Dedifferentiated amniotic fluid mesenchymal stem cell (primary cell): ENCODE results near the gene IL19.
"Not testable (repeated sequence)": the region's sequence is repeated elsewhere in the genome, so short reads cannot be mapped to it uniquely, and the experiment has no call there.

Source experiments
- DNase-seq: peaks from one replicate; pipeline ENCODE4 v3.0.0-alpha.2; 2016; ENCODE audit errors: extremely low spot score

Gene IL19

GRCh38 chr1:206741142-206741701 is 29.4 kb upstream of the IL19 start:
- no peak for DNase-seq

- DNase-seq, result no peak
Observed at GRCh38 chr1:206742719-206743383, 27.7 kb upstream of the IL19 start.

GRCh38 chr1:206744683-206745082 is 25.9 kb upstream of the IL19 start:
- DNase-seq, result no peak

- DNase-seq, result no peak
Observed at GRCh38 chr1:206745301-206745700, 25.3 kb upstream of the IL19 start.

GRCh38 chr1:206748348-206749030 is 22.1 kb upstream of the IL19 start:
- DNase-seq, result no peak

- DNase-seq, result no peak
Observed at GRCh38 chr1:206751891-206752290, 18.7 kb upstream of the IL19 start.

- no peak for DNase-seq
Observed at GRCh38 chr1:206752481-206752880, 18.1 kb upstream of the IL19 start.

GRCh38 chr1:206753141-206753540 is 17.4 kb upstream of the IL19 start:
- no peak for DNase-seq

GRCh38 chr1:206754011-206754410 is 16.6 kb upstream of the IL19 start:
- DNase-seq, result peak; percentile 30

GRCh38 chr1:206757524-206758266 is 12.9 kb upstream of the IL19 start:
- DNase-seq, result no peak

GRCh38 chr1:206760590-206760989 is 10.0 kb upstream of the IL19 start:
- no peak for DNase-seq

- no peak for DNase-seq
Observed at GRCh38 chr1:206761159-206761768, 9.3 kb upstream of the IL19 start.

- DNase-seq, result not testable (repeated sequence)
Observed at GRCh38 chr1:206762741-206763364, 7.7 kb upstream of the IL19 start.

GRCh38 chr1:206765771-206766170 is 4.8 kb upstream of the IL19 start:
- DNase-seq, result not testable (repeated sequence)

GRCh38 chr1:206766251-206766856 is 4.2 kb upstream of the IL19 start:
- no peak for DNase-seq

- no peak for DNase-seq
Observed at GRCh38 chr1:206768472-206769303, 1.9 kb upstream of the IL19 start.

GRCh38 chr1:206769304-206769731 is 1.3 kb upstream of the IL19 start:
- DNase-seq, result no peak

GRCh38 chr1:206771338-206771692 is 742 bp downstream of the IL19 start:
- DNase-seq, result no peak

- DNase-seq, result no peak
Observed at GRCh38 chr1:206772243-206772937, 1.8 kb downstream of the IL19 start, which contains the start of gene IL10. Gene IL10, minus strand, starts transcription at chr1:206772494. Its CDS starts 59 bp downstream, at chr1:206772435.

- DNase-seq, result no peak
Observed at GRCh38 chr1:206774093-206774492, 3.5 kb downstream of the IL19 start.
